ENCODE data around the gene CHTOP. TPM values are rescaled to one million over a fixed set of nuclear protein-coding genes. Genes with fewer than 3 reads are reported as not detected.

The CHTOP gene
- total RNA-seq, 1 donor from 2014 or later = 51.9 TPM

DNA sequence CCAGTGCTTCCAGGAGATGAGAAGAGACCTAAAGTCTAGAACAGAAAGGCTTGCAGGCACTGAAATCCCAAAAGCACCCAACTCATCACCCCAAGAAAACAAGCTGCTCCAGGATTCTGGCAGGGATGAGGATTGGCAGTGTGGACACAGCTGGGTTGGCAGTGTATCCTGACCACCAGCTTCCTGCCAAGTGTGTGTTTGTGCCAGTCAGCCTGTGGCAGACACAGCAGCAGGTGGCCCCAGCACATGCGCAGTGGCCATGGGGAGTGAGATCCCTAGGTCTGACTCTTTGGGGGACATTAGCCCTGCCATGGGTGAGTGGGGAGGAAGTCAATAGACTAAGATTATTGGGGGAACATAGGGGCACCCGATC is 16.0 kb downstream of the CHTOP start:
- Histone ChIP-seq H3K4me3 (ENCODE audit: low read depth, low read length) (no peak overlapping the region), H3K36me3 (ENCODE audit: control insufficient read depth, insufficient read depth, low read length) (peaks cover 1% of the 10 kb centered on the region), H3K27me3 (ENCODE audit: control insufficient read depth, insufficient read depth, low read length) (no peaks in the 10 kb centered on the region)
- DNase-seq (ENCODE audit: low read depth) (no peak), FAIRE-seq (no peak)
- TF ChIP-seq, protein P1, sequence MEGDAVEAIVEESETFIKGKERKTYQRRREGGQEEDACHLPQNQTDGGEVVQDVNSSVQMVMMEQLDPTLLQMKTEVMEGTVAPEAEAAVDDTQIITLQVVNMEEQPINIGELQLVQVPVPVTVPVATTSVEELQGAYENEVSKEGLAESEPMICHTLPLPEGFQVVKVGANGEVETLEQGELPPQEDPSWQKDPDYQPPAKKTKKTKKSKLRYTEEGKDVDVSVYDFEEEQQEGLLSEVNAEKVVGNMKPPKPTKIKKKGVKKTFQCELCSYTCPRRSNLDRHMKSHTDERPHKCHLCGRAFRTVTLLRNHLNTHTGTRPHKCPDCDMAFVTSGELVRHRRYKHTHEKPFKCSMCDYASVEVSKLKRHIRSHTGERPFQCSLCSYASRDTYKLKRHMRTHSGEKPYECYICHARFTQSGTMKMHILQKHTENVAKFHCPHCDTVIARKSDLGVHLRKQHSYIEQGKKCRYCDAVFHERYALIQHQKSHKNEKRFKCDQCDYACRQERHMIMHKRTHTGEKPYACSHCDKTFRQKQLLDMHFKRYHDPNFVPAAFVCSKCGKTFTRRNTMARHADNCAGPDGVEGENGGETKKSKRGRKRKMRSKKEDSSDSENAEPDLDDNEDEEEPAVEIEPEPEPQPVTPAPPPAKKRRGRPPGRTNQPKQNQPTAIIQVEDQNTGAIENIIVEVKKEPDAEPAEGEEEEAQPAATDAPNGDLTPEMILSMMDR (IDR thresholded peaks at IDR 0.05; ENCODE audit: insufficient read depth, low read length, severe bottlenecking) = no peak

DNA sequence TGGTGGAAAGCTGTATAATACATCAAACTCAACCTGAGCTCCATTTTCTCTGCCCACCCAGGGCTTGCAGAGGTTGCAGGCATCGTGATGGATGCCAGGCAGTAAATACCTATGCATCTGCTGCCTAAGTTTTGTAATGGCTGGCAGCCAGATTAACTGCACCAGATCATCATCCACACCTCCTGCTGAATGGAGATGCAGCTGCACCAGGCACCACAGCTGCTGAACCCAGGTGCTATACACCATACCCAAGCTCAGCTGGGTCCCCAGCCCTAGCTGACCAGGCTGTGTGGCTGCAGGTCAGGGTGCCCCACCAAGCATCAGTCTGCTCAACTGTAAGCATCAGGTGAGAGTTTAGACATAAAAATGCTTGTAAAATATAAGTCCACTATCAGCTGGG is 17.9 kb downstream of the CHTOP start:
- no peak for FAIRE-seq
- TF ChIP-seq, protein P1 (IDR thresholded peaks at IDR 0.05; ENCODE audit: insufficient read depth, low read length, severe bottlenecking) = no peak

DNA sequence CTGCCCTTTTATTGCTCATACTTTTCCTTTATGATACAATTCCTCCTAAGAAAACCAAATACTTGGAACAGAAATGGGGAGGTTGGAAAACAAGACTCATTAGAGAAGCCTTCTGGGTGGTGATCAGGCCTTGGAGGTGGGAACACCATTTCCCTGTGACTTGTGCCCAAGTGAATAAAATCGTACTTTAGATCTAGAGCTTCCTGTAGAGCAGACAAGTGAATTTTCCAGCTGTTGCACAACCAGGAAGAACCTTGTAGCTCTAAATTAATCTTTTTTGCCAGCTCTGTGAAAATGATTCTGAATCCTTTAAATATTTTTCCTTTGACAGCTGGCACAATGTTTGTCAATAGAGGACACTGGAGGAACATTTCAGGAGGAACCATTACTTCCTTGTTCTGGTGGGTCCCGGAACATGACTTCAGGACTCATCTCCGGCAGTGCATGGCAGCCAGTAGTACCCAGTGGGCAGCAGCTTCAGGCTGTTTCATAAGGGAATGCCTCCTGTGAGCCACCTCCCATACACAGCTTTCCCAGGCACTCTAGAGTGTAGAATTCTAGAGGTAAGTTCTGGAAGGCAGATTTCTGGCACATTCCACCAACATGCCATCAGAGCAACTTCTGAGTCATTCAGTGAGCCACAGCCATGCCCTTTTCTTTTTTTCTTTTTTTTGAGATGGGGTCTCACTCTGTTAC is 19.1 kb downstream of the CHTOP start:
- Histone ChIP-seq H3K27me3 (ENCODE audit: control insufficient read depth, insufficient read depth, low read length) (no peaks in the 10 kb centered on the region), H3K4me3 (ENCODE audit: low read depth, low read length) (no peak overlapping the region), H3K36me3 (ENCODE audit: control insufficient read depth, insufficient read depth, low read length) (no peaks in the 10 kb centered on the region)
- FAIRE-seq (no peak), DNase-seq (ENCODE audit: low read depth) (peak; percentile 80)
- TF ChIP-seq, protein P1 (IDR thresholded peaks at IDR 0.05; ENCODE audit: insufficient read depth, low read length, severe bottlenecking) = no peak

More for the DNA sequence above, 17.9 kb downstream of the CHTOP start:
- no peak for DNase-seq (ENCODE audit: low read depth)
- Histone ChIP-seq H3K36me3 (ENCODE audit: control insufficient read depth, insufficient read depth, low read length) (no peaks in the 10 kb centered on the region), H3K4me3 (ENCODE audit: low read depth, low read length) (no peak overlapping the region), H3K27me3 (ENCODE audit: control insufficient read depth, insufficient read depth, low read length) (no peaks in the 10 kb centered on the region)

DNA sequence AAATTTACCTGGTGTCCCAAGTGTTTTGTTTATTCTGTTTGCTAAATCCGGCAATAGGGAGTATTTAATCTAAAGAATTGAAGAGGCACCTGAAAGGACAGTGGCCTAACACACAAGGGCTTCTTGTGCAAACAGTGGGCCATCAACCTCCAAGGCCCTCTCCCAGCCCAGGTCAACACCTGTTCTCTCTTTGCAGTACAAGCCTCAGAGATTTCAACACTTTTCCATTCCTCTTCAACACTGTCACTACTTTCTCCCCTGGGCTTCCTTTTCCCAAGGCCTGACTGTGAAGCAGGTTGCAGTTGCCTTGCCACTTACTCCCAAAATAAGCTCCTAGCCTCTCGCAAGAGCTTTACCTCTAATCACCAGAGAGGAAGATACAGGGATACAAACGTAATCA is 21.5 kb downstream of the CHTOP start:
- TF ChIP-seq, protein P1 (IDR thresholded peaks at IDR 0.05; ENCODE audit: insufficient read depth, low read length, severe bottlenecking) = no peak
- no peak for FAIRE-seq
- H3K4me3 ChIP-seq (ENCODE audit: low read depth, low read length) = no peak overlapping the region

DNA sequence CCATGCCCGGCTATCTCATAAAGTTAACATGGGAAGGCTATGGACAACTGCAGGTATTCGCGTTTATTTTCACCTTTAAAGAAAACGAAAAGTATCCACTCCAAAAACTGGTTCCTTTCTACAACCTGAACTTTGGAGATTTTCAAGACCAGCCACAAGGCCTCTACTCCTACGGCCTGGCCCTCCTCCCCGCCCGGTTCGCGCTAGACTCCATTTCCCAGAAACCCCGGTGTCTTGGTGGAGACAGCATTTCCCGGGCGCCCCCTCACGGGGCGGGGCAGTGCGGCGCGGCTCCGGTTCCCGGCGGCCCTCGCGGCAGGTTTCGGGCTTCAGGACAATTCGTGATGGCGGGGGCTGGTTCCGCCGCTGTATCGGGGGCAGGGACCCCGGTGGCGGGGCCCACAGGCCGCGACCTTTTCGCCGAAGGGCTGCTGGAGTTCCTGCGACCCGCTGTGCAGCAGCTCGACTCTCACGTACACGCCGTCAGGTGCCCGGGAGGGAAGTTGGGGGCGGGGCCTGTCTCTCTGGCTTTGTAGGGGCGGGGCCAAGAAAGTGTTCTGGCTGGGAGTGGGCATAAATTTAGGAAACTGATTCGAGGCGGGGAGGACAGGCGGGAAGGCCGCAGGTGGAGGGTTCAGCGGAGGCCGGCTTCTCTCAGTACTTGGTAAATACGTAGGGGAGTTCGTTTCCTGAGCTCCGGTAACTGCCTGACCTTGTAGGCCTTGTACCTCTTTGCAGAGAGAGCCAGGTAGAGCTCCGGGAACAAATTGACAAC is 24.7 kb downstream of the CHTOP start, which contains the start of gene SNAPIN:
Gene SNAPIN (plus strand): TSS at position 304 of the 775 bp plus-strand sequence. CDS start 41 bp downstream, at position 345.
- H3K4me3 ChIP-seq (ENCODE audit: low read depth, low read length) = peak within 1 kb of the TSS; percentile 72
- no peak for FAIRE-seq
- peak; percentile 77 for DNase-seq (ENCODE audit: low read depth)
- H3K27me3 ChIP-seq (ENCODE audit: control insufficient read depth, insufficient read depth, low read length) = no peaks in the 10 kb centered on the region
- TF ChIP-seq, protein P1 (IDR thresholded peaks at IDR 0.05; ENCODE audit: insufficient read depth, low read length, severe bottlenecking) = peak; percentile 27
- peaks cover 17% of the 10 kb centered on the region for H3K36me3 ChIP-seq (ENCODE audit: control insufficient read depth, insufficient read depth, low read length)

More for the DNA sequence above, 21.5 kb downstream of the CHTOP start:
- DNase-seq (ENCODE audit: low read depth) = no peak
- Histone ChIP-seq H3K27me3 (ENCODE audit: control insufficient read depth, insufficient read depth, low read length) (no peaks in the 10 kb centered on the region), H3K36me3 (ENCODE audit: control insufficient read depth, insufficient read depth, low read length) (no peaks in the 10 kb centered on the region)

All from bronchial epithelial cell (primary cell).